Endodermal cell (in vitro differentiated cells): ENCODE results near the gene IP6K1. TPM values are rescaled to one million over a fixed set of nuclear protein-coding genes. Genes with fewer than 3 reads are reported as not detected.
A peak's percentile ranks its signal among the peaks of the same experiment; 100 is the strongest.

Source experiments
- DNase-seq: peaks from one replicate; pipeline ENCODE4 v3.0.0-alpha.2; 2017
- H3K27ac ChIP-seq: 2 replicates; pipeline ENCODE4 v1.5.1; 2013; ENCODE audit warnings: mild to moderate bottlenecking, low read depth, low read length, moderate library complexity
- H3K27me3 ChIP-seq: 2 replicates; pipeline ENCODE4 v1.6.1; 2013; ENCODE audit warnings: mild to moderate bottlenecking, low read length, moderate library complexity; ENCODE audit not compliant: insufficient read depth, control insufficient read depth, poor library complexity, severe bottlenecking
- H3K36me3 ChIP-seq: 2 replicates; pipeline ENCODE4 v1.7.0; 2013; ENCODE audit warnings: mild to moderate bottlenecking, low read length, moderate library complexity; ENCODE audit not compliant: control insufficient read depth, insufficient read depth
- H3K4me1 ChIP-seq: one replicate; pipeline ENCODE4 v1.7.0; 2013; ENCODE audit warnings: low read length; ENCODE audit not compliant: control insufficient read depth, insufficient read depth
- H3K4me3 ChIP-seq: 2 replicates; pipeline ENCODE4 v1.5.1; 2013; ENCODE audit warnings: mild to moderate bottlenecking, low read length, moderate library complexity
- H3K9ac ChIP-seq: 2 replicates; pipeline ENCODE4 v1.6.1; 2013; ENCODE audit warnings: mild to moderate bottlenecking, low read length, moderate library complexity; ENCODE audit not compliant: poor library complexity, severe bottlenecking; ENCODE audit errors: extremely low read depth
- H3K9me3 ChIP-seq: 2 replicates; pipeline ENCODE4 v1.6.1; 2013; ENCODE audit warnings: mild to moderate bottlenecking, low read length, moderate library complexity; ENCODE audit not compliant: control insufficient read depth
- H3K27ac Mint-ChIP-seq: 2 replicates; pipeline ENCODE4 v1.8.0; 2020; ENCODE audit warnings: mixed read lengths
- H3K27me3 Mint-ChIP-seq: 2 replicates; pipeline ENCODE4 v1.8.0; 2021; ENCODE audit warnings: mild to moderate bottlenecking, mixed read lengths; ENCODE audit not compliant: insufficient read depth
- H3K36me3 Mint-ChIP-seq: 2 replicates; pipeline ENCODE4 v1.8.0; 2020; ENCODE audit warnings: low read depth, mixed read lengths
- H3K4me1 Mint-ChIP-seq: 2 replicates; pipeline ENCODE4 v1.8.0; 2020; ENCODE audit warnings: mixed read lengths
- H3K4me3 Mint-ChIP-seq: 2 replicates; pipeline ENCODE4 v1.8.0; 2020; ENCODE audit warnings: mild to moderate bottlenecking, moderate library complexity, mixed read lengths
- H3K9me3 Mint-ChIP-seq: 2 replicates; pipeline ENCODE4 v1.8.0; 2020; ENCODE audit warnings: mild to moderate bottlenecking, mixed read lengths
- WGBS, 2 experiments: methylation state at CpG; one replicate each; pipeline versions ENCODE4 v1.1.5 to v1.1.7; 2013; ENCODE audit warnings: missing lambda C conversion rate in 2 of 2, mixed read lengths in 1 of 2; ENCODE audit not compliant: insufficient coverage in 1 of 2, insufficient read length in 1 of 2; 5-methylcytosine and 5-hydroxymethylcytosine counted together
- total RNA-seq, 2 donors: library from RNA; stranded (reverse); fragmentation: NEBNext Ultra II Directional in 1 of 2; extraction: Animal tissue kit (Norgen Biotek cat#: 25700) in 1 of 2; gene quantifications; 2 replicates in 1 of 2; 3 replicates in 1 of 2; pipeline ENCODE4 v1.2.1, GENCODE V29; 2021
- TF ChIP-seq, protein P1 (sequence below): fragments of 200-600 bp; sonication (generic); conservative IDR thresholded peaks from 2 replicates; pipeline ENCODE4 v1.5.0; 2021; ENCODE audit warnings: antibody characterized with exemption, mild to moderate bottlenecking

The IP6K1 gene
- total RNA-seq, 2 donors from 2014 or later, result 45.8 to 49.8 TPM

DNA sequence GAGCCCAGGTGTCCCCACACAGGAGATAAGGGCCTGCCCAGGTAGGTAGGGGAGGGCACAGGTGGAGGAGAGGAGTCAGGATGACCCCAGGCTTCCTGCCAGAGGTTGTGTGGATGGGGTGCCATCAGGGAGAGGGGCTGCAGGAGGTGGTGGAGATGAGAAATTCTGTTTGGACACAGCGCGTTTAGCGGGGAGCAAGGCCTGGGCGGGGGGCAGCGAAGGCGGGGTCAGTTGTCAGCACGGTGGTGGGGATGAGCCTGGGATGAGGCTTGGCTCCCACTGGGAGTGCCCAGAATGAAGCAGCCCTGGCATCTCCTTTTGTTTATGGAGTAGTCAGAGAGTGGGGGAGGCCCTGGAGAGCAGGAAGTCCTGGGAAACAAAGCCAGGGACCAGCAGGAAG, 82.4 kb downstream of the IP6K1 start:
- TF ChIP-seq, protein P1, sequence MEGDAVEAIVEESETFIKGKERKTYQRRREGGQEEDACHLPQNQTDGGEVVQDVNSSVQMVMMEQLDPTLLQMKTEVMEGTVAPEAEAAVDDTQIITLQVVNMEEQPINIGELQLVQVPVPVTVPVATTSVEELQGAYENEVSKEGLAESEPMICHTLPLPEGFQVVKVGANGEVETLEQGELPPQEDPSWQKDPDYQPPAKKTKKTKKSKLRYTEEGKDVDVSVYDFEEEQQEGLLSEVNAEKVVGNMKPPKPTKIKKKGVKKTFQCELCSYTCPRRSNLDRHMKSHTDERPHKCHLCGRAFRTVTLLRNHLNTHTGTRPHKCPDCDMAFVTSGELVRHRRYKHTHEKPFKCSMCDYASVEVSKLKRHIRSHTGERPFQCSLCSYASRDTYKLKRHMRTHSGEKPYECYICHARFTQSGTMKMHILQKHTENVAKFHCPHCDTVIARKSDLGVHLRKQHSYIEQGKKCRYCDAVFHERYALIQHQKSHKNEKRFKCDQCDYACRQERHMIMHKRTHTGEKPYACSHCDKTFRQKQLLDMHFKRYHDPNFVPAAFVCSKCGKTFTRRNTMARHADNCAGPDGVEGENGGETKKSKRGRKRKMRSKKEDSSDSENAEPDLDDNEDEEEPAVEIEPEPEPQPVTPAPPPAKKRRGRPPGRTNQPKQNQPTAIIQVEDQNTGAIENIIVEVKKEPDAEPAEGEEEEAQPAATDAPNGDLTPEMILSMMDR, result no peak
- H3K36me3 Mint-ChIP-seq, result peaks cover 17% of the 10 kb centered on the region
- Histone ChIP-seq H3K27me3 (no peaks in the 10 kb centered on the region), H3K9ac (no peak overlapping the region), H3K36me3 (peaks cover 5% of the 10 kb centered on the region), H3K4me3 (no peak overlapping the region), H3K27ac (no peak overlapping the region), H3K9me3 (no peaks in the 10 kb centered on the region), H3K4me1 (no peaks in the 10 kb centered on the region)
- DNase-seq, result no peak
- no peaks in the 10 kb centered on the region for H3K27me3 Mint-ChIP-seq
- H3K4me3 Mint-ChIP-seq, result no peak overlapping the region
- H3K4me1 Mint-ChIP-seq, result no peaks in the 10 kb centered on the region
- H3K9me3 Mint-ChIP-seq, result no peaks in the 10 kb centered on the region
- WGBS, 2 experiments, result 96 to 98% methylated on average over 3 to 7 of the region's 7 CpGs
- peak overlapping the region; percentile 7 for H3K27ac Mint-ChIP-seq

DNA sequence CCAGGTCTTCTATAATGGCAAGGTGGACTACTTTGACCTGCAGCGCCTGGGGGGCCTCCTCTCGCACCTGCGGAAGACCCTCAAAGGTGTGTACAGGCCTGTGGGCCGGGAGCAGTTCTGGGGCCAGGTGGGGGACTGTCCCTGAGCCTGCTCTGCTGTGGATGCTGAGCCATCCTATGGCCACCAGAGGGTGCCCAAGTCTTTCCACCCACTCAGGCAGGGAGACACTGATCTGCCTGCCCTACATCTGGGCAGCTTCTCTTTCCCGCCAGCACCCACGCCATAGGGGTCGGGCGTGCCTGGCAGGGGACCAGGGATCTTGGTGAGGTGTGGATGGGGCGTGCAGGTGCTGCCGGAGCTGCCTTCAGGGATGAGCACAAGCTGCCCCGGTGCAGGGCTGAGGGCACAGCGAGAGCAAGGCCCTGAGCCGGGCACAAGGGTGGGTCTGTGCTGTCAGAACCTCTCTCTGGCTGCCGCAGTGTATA, 82.9 kb downstream of the IP6K1 start:
- Histone ChIP-seq H3K27ac (no peak overlapping the region), H3K4me3 (no peak overlapping the region), H3K9me3 (no peaks in the 10 kb centered on the region), H3K9ac (no peak overlapping the region), H3K36me3 (peaks cover 5% of the 10 kb centered on the region), H3K27me3 (no peaks in the 10 kb centered on the region), H3K4me1 (no peaks in the 10 kb centered on the region)
- WGBS, 2 experiments, result 81 to 86% methylated on average over 9 to 14 of the region's 14 CpGs
- Mint-ChIP-seq H3K4me1 (no peaks in the 10 kb centered on the region), H3K9me3 (no peaks in the 10 kb centered on the region), H3K4me3 (no peak overlapping the region), H3K27me3 (no peaks in the 10 kb centered on the region), H3K27ac (no peak overlapping the region), H3K36me3 (peaks cover 16% of the 10 kb centered on the region)
- TF ChIP-seq, protein P1, result peak; percentile 87
- DNase-seq, result peak; percentile 89

DNA sequence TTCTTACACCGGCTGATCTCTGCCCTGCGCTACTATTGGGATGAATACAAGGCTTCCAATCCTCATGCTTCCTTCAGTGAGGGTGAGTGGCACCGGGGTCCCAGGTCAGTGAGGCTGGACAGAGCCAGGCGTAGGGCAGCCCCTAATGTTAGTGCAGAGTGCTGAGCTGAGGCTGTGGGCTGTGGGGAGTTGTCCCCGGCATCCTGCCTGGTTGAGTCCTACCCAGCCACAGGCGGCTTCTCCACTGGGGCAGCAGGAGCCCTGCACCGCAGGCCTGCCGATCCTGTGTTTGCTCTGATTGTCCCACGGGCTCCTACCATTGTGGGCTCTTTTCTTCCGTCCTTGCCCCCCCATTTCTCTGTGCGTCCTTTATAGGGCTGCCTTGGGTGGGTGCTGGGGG, 83.7 kb downstream of the IP6K1 start:
- Mint-ChIP-seq H3K4me3 (no peak overlapping the region), H3K27ac (no peak overlapping the region), H3K27me3 (no peaks in the 10 kb centered on the region), H3K36me3 (peaks cover 8% of the 10 kb centered on the region), H3K9me3 (no peaks in the 10 kb centered on the region), H3K4me1 (no peaks in the 10 kb centered on the region)
- Histone ChIP-seq H3K27me3 (no peaks in the 10 kb centered on the region), H3K9ac (no peak overlapping the region), H3K4me1 (no peaks in the 10 kb centered on the region), H3K4me3 (no peak overlapping the region), H3K36me3 (peaks cover 5% of the 10 kb centered on the region), H3K9me3 (no peaks in the 10 kb centered on the region), H3K27ac (no peak overlapping the region)
- DNase-seq, result no peak
- WGBS, 2 experiments, result 91 to 96% methylated on average over 5 to 11 of the region's 11 CpGs
- TF ChIP-seq, protein P1, result no peak
